ENCODE data around the gene ARG2. TPM values are rescaled to one million over a fixed set of nuclear protein-coding genes. Genes with fewer than 3 reads are reported as not detected.

The ARG2 gene
- total RNA-seq (2013; cell fraction: nucleolus; rRNA removed), result 2.2 and 3.0 TPM in 2 replicates
- total RNA-seq (2014; rRNA removed) (0.96 and 2.1 TPM in 2 replicates), total RNA-seq (2014; rRNA removed; fragmentation: Illumina TruSeq; extraction: Trizol) (0.81 and 0.88 TPM in 2 replicates), total RNA-seq (2021) (0.85 and 0.93 TPM in 2 replicates), polyA plus RNA-seq (2011; rRNA removed) (7.8 and 8.9 TPM in 2 replicates), polyA plus RNA-seq (2014; fragmentation: Illumina TruSeq; extraction: Trizol) (1.5 and 1.6 TPM in 2 replicates), polyA plus RNA-seq (2014; fragmentation: Nextera tagmentation; extraction: Ambion mirVana) (1 to 10 TPM; 2.1 to 3.2 TPM), polyA plus RNA-seq (2014; rRNA removed) (0.74 and 1.8 TPM in 2 replicates), polyA plus RNA-seq (2016; fragmentation: Nextera tagmentation; extraction: Ambion mirVana) (1 to 10 TPM in 1 of 2 experiments, under 1 TPM in 1; 0.48 to 1.2 TPM), polyA minus RNA-seq (2011; rRNA and poly(A)+ RNA removed) (4.7 and 5.3 TPM in 2 replicates), Bru-seq, nascent RNA (percentile 38 among the genes with signal in this experiment), BruChase-seq, experiment 1, labeled RNA remaining after a 6-hour chase (percentile 25 among the genes with signal in this experiment), BruChase-seq, experiment 2, labeled RNA remaining after a 2-hour chase (percentile 25 among the genes with signal in this experiment)
- polyA plus RNA-seq (2011; ENCODE audit: low read depth), result 1.4 TPM
- polyA plus RNA-seq (2011; cell fraction: cytosol; rRNA removed), result 5.3 and 6.3 TPM in 2 replicates
- polyA plus RNA-seq (2011; cell fraction: nucleus; rRNA removed), result 2.0 and 7.1 TPM in 2 replicates
- polyA plus RNA-seq (2012), result 1.4 and 2.4 TPM in 2 replicates
- polyA minus RNA-seq (2011; cell fraction: cytosol; rRNA and poly(A)+ RNA removed), result 1.4 and 2.5 TPM in 2 replicates
- 1.8 and 1.9 TPM in 2 replicates for polyA minus RNA-seq (2011; cell fraction: nucleus; rRNA and poly(A)+ RNA removed)
- long read RNA-seq, experiment 1, transcript ARG2-201 (8 exons, 2,045 nt), result major isoform, 5 of 5 reads
- long read RNA-seq, experiment 1, partial matches to known transcripts, result 0 of 5 reads
- long read RNA-seq, experiment 1, other reads (novel, unspliced or antisense), result 0 of 5 reads
- long read RNA-seq, experiment 2, transcript ARG2-201 (8 exons, 2,045 nt), result major isoform, 35 of 37 reads
- long read RNA-seq, experiment 2, partial matches to known transcripts, result 0 of 37 reads
- long read RNA-seq, experiment 2, other reads (novel, unspliced or antisense), result 2 of 37 reads

DNA sequence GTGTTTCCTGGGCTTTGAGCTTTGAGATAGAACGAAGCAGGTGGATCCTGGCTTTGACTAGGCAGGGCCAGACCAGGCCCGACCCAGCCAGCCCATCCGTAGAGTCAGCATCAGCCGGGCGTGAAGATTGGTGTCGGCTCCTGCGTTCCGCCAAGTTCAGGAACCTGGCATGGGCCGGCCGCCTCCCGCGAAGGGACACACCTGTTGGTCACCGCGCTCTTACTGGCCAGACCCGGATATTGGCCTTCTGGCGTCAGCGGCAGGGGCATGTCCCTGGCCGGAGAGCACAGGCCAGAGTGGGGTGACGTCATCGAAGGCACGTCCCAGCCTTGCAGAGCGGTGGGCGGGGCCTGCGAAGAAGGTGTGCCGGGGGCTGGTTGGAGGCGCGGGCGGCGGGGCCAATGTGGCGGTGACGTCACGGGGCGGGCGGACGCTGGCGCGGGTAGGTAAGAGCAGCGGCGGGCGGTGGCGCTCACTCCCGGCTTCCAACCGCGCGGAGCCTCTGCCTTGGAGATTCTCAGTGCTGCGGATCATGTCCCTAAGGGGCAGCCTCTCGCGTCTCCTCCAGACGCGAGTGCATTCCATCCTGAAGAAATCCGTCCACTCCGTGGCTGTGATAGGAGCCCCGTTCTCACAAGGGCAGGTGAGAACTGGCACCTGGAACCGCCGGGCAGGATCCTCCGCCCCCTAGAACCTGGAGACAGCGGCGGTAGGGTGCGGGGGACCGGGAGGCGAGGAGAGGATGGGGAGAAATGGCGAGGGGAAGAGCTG, at the start of gene ARG2:
ARG2 (plus strand) TSS at position 475 of the 771 bp plus-strand sequence; CDS start at position 533, 58 bp downstream.
- peak within 1 kb of the TSS; percentile 96 for H3K4me2 ChIP-seq (ENCODE audit: control insufficient read depth, insufficient read depth)
- in situ Hi-C loops (cut with MboI), result loop anchor here (5.0 kb wide), 1 partner anchor 83 kb away; the partner anchor contains the start of gene RDH12
- CTCF ChIA-PET, result interaction anchor here (0.7 to 4.0 kb wide), 43 partner anchors 9 to 1197 kb away, joined by 3 to 179 read pairs (median 6); partner anchors contain the start of genes ATP6V1D, EIF2S1, PIGH and RDH11
- H3K36me3 ChIP-seq (ENCODE audit: control insufficient read depth in 2 of 2, insufficient read depth in 2 of 2, low read length in 1 of 2), result no peaks in the 10 kb centered on the region
- H3K4me3 ChIP-seq, result peak within 1 kb of the TSS; percentile 82
- RAD21 ChIA-PET (ENCODE audit: unreplicated experiment), result interaction anchor here (0.7 to 5.5 kb wide), 28 partner anchors 15 to 1260 kb away, joined by 3 to 99 read pairs (median 4); partner anchors contain the start of genes PIGH, RDH11 and RDH12
- H3K27me3 ChIP-seq (replicated peaks in 1 of 2; ENCODE audit: control insufficient read depth in 2 of 2, insufficient read depth in 2 of 2, low read length in 1 of 2), result no peaks in the 10 kb centered on the region
- H3K9me3 ChIP-seq (replicated peaks; ENCODE audit: control insufficient read depth, insufficient read depth, low read length), result no peaks in the 10 kb centered on the region
- peak; percentile 97 for ATAC-seq
- WGBS (ENCODE audit: insufficient coverage, insufficient replicate concordance, low lambda C conversion rate, missing lambda C conversion rate), result under 1% methylated on average over 60 of the region's 62 CpGs
- no peaks in the 10 kb centered on the region for H4K20me1 ChIP-seq (ENCODE audit: control insufficient read depth, insufficient read depth)
- intact Hi-C loops (cut with micrococcal nuclease; ENCODE audit: unreplicated experiment), result no loop called here
- H3K4me1 ChIP-seq (ENCODE audit: control insufficient read depth, insufficient read depth, low read length), result peaks cover 5% of the 10 kb centered on the region; the same call in 1 of the 2 replicates
- BruUV-seq (replicated peaks), result no TSS peak
- H3K27ac ChIP-seq (ENCODE audit: control insufficient read depth, insufficient read depth), result no peak within 1 kb of the TSS
- peak; percentile 65 for DNase-seq (ENCODE audit: low read depth, low spot score)
- peak; percentile 89 for FAIRE-seq
- POLR2A ChIA-PET, result interaction anchor here (0.8 to 2.7 kb wide), 8 partner anchors 12 to 91 kb away, joined by 3 to 9 read pairs (median 4); partner anchors contain the start of genes PIGH and RDH11
- peak within 1 kb of the TSS; percentile 94 for H2AFZ ChIP-seq (ENCODE audit: control insufficient read depth, low read depth, low read length)
- no peaks in the 10 kb centered on the region for H3K79me2 ChIP-seq (ENCODE audit: control insufficient read depth, insufficient read depth, low read length)
- peak within 1 kb of the TSS; percentile 28; the same call in 1 of the 2 replicates for H3K9ac ChIP-seq (ENCODE audit: control insufficient read depth, insufficient read depth, low read length)
- SMC1A ChIA-PET (ENCODE audit: uncharacterized antibody, unreplicated experiment), result interaction anchor here (0.6 to 10.5 kb wide), 33 partner anchors 11 to 260 kb away, joined by 3 to 151 read pairs (median 5); partner anchors contain the start of genes ATP6V1D, PIGH, RDH11 and RDH12
- TF ChIP-seq TCF7 (IDR thresholded peaks at IDR 0.05; ENCODE audit: borderline replicate concordance), result no peak
- TF ChIP-seq, protein P1, sequence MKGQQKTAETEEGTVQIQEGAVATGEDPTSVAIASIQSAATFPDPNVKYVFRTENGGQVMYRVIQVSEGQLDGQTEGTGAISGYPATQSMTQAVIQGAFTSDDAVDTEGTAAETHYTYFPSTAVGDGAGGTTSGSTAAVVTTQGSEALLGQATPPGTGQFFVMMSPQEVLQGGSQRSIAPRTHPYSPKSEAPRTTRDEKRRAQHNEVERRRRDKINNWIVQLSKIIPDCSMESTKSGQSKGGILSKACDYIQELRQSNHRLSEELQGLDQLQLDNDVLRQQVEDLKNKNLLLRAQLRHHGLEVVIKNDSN (IDR thresholded peaks at IDR 0.05; ENCODE audit: borderline replicate concordance, extremely low read length, insufficient read depth, low read depth, low read length), result no peak
- TF ChIP-seq, protein P2, sequence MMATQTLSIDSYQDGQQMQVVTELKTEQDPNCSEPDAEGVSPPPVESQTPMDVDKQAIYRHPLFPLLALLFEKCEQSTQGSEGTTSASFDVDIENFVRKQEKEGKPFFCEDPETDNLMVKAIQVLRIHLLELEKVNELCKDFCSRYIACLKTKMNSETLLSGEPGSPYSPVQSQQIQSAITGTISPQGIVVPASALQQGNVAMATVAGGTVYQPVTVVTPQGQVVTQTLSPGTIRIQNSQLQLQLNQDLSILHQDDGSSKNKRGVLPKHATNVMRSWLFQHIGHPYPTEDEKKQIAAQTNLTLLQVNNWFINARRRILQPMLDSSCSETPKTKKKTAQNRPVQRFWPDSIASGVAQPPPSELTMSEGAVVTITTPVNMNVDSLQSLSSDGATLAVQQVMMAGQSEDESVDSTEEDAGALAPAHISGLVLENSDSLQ (IDR thresholded peaks at IDR 0.05), result no peak
- no peak for TF ChIP-seq POLR2AphosphoS2 (IDR thresholded peaks at IDR 0.05; ENCODE audit: low read depth, low read length)
- TF ChIP-seq KAT2A (conservative IDR thresholded peaks at IDR 0.05; ENCODE audit: control insufficient read depth, low read depth, low read length), result no peak
- TF ChIP-seq, protein P3, sequence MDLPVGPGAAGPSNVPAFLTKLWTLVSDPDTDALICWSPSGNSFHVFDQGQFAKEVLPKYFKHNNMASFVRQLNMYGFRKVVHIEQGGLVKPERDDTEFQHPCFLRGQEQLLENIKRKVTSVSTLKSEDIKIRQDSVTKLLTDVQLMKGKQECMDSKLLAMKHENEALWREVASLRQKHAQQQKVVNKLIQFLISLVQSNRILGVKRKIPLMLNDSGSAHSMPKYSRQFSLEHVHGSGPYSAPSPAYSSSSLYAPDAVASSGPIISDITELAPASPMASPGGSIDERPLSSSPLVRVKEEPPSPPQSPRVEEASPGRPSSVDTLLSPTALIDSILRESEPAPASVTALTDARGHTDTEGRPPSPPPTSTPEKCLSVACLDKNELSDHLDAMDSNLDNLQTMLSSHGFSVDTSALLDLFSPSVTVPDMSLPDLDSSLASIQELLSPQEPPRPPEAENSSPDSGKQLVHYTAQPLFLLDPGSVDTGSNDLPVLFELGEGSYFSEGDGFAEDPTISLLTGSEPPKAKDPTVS (IDR thresholded peaks at IDR 0.05; ENCODE audit: low read depth, low read length), result no peak
- no peak for TF ChIP-seq SMARCA5 (IDR thresholded peaks at IDR 0.05)
- TF ChIP-seq, protein P4, sequence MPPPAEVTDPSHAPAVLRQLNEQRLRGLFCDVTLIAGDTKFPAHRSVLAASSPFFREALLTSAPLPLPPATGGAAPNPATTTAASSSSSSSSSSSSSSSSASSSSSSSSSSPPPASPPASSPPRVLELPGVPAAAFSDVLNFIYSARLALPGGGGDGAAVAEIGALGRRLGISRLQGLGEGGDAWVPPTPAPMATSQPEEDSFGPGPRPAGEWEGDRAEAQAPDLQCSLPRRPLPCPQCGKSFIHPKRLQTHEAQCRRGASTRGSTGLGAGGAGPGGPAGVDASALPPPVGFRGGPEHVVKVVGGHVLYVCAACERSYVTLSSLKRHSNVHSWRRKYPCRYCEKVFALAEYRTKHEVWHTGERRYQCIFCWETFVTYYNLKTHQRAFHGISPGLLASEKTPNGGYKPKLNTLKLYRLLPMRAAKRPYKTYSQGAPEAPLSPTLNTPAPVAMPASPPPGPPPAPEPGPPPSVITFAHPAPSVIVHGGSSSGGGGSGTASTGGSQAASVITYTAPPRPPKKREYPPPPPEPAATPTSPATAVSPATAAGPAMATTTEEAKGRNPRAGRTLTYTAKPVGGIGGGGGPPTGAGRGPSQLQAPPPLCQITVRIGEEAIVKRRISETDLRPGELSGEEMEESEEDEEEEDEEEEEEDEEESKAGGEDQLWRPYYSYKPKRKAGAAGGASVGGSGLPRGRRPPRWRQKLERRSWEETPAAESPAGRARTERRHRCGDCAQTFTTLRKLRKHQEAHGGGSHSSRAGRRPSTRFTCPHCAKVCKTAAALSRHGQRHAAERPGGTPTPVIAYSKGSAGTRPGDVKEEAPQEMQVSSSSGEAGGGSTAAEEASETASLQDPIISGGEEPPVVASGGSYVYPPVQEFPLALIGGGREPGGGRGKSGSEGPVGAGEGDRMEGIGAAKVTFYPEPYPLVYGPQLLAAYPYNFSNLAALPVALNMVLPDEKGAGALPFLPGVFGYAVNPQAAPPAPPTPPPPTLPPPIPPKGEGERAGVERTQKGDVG (CRISPR knock-in tag; IDR thresholded peaks at IDR 0.05), result peak; percentile 71
- TF ChIP-seq EP300 (IDR thresholded peaks at IDR 0.05; ENCODE audit: borderline replicate concordance in 1 of 2, control insufficient read depth in 1 of 2, low read depth in 2 of 2, low read length in 2 of 2), result no peak
